GM10266 (cell line): ENCODE data around the gene CELSR1.

Experiments
- DNase-seq: peaks from one replicate; pipeline ENCODE4 v3.0.0; 2012; ENCODE audit errors: extremely low spot score
- TF ChIP-seq, protein P1 (sequence below): IDR thresholded peaks from 2 replicates; pipeline ENCODE4 v1.5.1; 2012; ENCODE audit warnings: mild to moderate bottlenecking, low read depth; ENCODE audit not compliant: control insufficient read depth, insufficient read depth; ENCODE audit errors: missing control alignments

CELSR1 gene

DNA sequence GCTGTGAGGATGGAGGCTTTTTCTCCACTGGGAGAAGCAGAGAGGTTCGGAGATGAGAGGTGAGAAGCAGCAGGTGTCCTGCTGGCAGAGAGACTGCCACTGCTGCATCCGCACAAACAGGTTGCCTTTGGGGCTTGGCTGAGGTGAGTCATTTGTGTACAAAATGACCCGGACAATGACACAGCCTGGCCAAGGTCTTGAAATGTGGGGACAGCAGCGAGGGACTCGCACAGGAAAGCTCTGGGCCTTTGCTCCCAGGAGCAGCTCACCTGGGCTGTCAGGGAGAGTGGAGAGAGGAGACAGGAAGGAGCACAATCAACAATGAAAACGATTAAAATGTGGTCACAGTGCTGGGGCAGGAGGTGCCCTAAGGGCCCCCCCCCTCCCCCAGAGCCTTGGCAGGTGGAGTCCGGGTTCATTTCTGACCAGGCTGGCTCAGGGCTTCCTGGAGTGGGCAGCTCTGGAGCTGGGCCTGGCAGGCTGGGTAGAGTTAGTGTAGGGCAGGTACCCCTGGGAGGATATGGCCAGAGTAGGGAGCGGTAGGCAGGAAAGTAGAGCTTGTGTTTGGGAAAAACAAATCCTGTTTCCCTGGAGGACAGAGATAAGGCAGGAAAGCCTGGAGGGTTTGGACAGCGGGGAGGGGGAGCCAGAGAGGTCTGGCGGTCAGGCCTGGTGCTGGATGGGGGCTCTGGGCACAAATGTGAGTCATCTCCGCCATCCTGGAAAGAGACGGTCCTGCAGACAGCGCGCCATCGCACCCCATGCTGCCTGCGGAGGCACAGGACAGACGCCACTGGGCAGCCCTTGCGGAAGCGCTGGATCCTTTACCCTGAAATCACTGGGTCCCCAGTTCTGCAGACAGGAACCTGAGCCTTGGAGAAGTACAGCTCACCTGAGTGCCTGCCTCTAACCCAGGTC is 37.8 kb upstream of the CELSR1 start:
- no peak for DNase-seq

DNA sequence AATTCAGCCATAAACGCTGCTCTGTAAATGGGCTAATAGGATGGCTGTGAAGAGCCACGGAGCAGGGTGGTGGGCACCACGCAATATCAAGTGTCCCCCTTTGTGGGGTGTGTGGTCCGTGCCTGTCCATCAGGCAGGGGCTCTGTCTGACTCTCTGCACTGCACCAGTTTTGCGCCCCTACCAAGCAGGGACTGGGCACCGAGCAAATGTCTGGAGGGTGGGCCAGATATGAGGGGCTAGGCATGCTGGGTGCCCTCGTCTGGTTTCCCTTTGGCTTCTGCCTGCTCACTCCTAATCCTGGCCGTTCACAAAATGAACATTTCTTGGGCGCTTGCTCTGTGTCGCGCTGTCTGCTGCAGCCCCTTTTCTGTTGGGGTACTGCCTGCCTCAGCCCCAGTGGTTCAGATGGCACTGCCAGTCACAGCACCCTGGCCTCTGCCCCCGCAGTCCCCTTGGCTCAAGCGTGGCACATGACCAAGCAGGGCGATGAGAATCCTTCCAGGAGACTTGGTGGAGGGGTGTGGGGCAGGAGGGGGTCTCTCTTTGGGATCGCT is 37.1 kb upstream of the CELSR1 start:
- TF ChIP-seq, protein P1, sequence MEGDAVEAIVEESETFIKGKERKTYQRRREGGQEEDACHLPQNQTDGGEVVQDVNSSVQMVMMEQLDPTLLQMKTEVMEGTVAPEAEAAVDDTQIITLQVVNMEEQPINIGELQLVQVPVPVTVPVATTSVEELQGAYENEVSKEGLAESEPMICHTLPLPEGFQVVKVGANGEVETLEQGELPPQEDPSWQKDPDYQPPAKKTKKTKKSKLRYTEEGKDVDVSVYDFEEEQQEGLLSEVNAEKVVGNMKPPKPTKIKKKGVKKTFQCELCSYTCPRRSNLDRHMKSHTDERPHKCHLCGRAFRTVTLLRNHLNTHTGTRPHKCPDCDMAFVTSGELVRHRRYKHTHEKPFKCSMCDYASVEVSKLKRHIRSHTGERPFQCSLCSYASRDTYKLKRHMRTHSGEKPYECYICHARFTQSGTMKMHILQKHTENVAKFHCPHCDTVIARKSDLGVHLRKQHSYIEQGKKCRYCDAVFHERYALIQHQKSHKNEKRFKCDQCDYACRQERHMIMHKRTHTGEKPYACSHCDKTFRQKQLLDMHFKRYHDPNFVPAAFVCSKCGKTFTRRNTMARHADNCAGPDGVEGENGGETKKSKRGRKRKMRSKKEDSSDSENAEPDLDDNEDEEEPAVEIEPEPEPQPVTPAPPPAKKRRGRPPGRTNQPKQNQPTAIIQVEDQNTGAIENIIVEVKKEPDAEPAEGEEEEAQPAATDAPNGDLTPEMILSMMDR = no peak
- DNase-seq = no peak

More for the DNA sequence above, 37.8 kb upstream of the CELSR1 start:
- TF ChIP-seq, protein P1 = no peak

DNA sequence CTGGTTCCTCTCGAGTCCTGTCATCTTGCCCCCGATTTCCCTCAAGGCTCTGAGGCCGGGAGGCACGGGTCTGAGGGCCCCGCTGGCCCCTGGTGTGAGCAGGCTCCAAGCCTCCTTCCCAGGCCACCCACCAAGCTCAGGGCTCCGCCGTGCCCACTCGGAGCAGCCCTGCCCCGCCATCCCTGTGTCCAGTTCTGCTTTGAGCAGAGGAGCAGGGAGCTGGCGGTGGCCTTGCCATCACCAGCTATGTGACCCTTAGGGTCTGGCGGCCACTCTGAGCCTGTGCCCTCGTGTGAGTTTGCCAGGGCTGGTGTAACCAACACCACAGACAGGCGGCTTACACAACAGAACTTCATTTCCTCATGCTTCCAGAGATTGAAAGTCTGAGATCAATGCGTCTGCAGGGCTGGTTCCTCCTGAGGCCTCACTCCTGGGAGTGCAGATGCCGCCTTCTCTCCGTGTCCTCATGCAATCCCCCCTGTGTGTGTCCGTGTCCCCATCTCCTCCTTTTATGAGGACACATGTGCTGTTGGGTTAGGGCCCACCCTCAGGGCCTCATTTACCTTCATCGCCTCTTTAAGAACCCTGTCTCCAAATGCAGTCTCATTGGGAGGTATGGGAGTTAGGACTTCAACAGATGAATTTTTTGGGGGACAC is 36.5 kb upstream of the CELSR1 start:
- no peak for DNase-seq
- TF ChIP-seq, protein P1 = no peak

DNA sequence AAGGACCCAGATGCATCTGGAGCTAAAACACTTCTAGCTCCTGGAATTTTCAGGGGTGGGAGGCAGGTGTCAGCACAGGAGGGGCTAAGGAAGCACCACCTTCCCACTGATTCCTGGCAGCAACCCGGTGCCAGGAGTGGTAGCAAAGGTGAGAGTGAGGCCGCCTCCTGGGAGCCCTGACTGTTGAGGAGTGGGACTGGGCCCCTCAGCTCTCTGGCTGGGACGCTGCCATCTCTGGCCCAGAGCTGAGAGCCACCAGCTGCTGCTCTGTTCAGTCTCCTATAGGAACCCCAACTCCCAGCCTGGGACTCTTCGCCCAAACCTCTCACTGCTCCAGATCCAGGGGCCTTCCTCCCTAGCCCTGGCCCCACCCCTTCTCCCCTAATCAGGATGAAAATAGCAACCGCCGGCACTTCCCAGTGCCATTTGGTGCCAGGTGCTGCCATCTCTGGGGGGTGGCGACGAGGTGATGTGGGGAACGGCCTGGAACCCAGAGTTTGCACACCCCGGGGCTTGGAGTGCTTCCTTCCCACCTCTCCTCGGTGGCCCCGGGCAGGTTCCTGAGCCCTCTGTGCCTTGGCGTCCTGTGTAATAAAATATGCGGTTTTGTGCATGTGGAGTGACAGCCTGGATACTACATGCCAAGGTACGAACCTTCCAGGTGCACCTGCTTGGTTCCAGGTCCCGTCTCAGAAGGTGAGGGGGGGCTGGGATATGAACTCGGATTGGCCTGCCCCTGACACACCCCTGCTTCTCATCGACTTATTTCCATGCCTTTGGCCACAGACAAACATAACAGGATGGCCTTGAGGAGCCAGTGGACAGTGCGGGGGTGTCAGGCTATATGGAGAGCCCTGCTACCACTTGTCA is 35.7 kb upstream of the CELSR1 start:
- TF ChIP-seq, protein P1 = no peak
- DNase-seq = no peak

DNA sequence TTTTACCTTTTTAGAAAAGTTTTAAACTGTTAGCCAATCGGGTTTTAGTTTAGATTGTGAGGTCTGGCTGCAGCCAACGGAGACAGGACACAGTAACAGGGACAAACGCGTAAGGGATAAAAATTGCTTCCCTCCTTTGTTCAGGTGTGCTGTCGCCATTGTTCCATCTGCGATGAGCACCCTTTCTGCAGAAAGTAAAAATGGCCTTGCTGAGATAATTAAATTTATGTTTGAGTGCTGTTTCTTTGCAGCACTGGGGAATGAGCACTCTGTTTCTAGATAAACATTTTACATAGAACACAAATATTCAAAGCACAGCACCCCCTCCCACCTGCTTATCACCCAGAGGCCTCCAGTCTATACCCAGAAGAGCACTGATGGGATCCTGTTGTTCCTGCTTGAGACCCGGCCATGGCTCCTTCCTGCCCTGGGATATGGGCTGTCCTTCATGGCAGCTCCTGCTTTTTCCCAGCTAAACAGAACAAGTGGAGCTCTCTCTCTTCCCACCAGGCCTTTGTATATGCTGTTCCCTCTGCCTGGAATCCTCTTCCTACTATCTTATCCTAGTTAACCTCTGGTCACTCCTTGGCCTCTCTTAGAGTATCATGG is 34.3 kb upstream of the CELSR1 start:
- DNase-seq = no peak
- TF ChIP-seq, protein P1 = no peak

DNA sequence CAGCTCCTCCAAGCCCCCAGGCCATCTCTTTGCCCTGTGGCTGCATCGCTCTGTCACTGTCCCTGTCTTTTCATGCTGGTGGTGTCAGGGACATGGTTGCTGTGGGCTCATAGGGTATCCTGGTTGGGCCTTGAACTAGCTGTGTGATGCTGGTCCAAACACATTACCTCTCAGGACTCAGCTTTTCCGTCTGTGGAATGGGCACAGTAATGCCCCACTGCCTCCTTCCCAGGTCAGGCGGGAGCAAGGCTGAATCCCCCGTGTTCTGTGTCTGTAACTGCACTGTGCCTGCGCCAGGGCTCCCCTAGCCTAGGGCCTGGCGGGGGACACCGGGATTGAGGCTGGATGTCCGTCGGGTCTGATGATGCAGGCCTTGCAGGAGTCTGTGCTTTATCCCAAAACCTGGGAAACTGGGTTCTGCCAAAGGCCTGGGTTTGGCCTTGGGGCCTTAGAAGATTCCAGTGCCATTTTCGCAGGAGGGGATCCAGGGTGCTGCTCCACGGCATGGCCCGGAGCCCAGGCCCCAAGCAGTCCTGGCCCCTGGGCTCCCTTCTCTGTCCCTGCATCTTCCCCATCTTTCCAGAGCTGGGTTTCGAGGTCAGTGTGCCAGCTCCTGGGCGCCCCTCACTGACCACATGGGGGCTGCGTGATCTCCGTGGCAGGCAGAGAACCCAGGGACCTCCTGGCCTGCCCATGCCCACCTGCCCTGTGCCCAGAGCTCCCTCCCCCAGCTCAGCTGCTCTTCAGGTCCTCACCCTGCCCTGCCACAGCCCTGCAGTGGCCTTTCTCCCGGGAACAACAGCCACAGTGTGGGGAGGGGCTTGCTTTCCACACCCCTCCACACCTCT is 32.7 kb upstream of the CELSR1 start:
- DNase-seq = no peak
- TF ChIP-seq, protein P1 = no peak
